GM18858 (cell line): ENCODE results near the gene C6orf15.

Experiments used
- ATAC-seq: cut with Tn5 transposase; IDR thresholded peaks from one replicate; pipeline ENCODE4 v1.9.1; 2021; ENCODE audit not compliant: unreplicated experiment

The C6orf15 gene

GRCh38 chr6:31110825-31111582, 1.4 kb downstream of the C6orf15 start:
- no peak for ATAC-seq

GRCh38 chr6:31107052-31107451, 5.3 kb downstream of the C6orf15 start:
- no peak for ATAC-seq

GRCh38 chr6:31103136-31103535, 9.2 kb downstream of the C6orf15 start:
- no peak for ATAC-seq

- no peak for ATAC-seq
Measured at GRCh38 chr6:31098449-31098938, 13.9 kb downstream of the C6orf15 start.

- no peak for ATAC-seq
Measured at GRCh38 chr6:31096656-31097055, 15.7 kb downstream of the C6orf15 start.

GRCh38 chr6:31096215-31096614, 16.2 kb downstream of the C6orf15 start:
- no peak for ATAC-seq

GRCh38 chr6:31094389-31094881, 17.9 kb downstream of the C6orf15 start:
- no peak for ATAC-seq

- no peak for ATAC-seq
Measured at GRCh38 chr6:31092769-31093505, 19.4 kb downstream of the C6orf15 start.

- no peak for ATAC-seq
Measured at GRCh38 chr6:31092238-31092637, 20.1 kb downstream of the C6orf15 start.

- ATAC-seq, result no peak
Measured at GRCh38 chr6:31091680-31092079, 20.7 kb downstream of the C6orf15 start.

GRCh38 chr6:31090973-31091364, 21.4 kb downstream of the C6orf15 start:
- no peak for ATAC-seq

GRCh38 chr6:31090275-31090972, 22.0 kb downstream of the C6orf15 start:
- ATAC-seq, result no peak

- ATAC-seq, result no peak
Measured at GRCh38 chr6:31087494-31088089, 24.8 kb downstream of the C6orf15 start.

- no peak for ATAC-seq
Measured at GRCh38 chr6:31086788-31087440, 25.5 kb downstream of the C6orf15 start.

GRCh38 chr6:31083742-31084354, 28.5 kb downstream of the C6orf15 start:
- no peak for ATAC-seq

- no peak for ATAC-seq
Measured at GRCh38 chr6:31081872-31082271, 30.5 kb downstream of the C6orf15 start.

- no peak for ATAC-seq
Measured at GRCh38 chr6:31079656-31080261, 32.6 kb downstream of the C6orf15 start.

GRCh38 chr6:31076611-31077010, 35.8 kb downstream of the C6orf15 start:
- no peak for ATAC-seq

GRCh38 chr6:31075528-31075927, 36.8 kb downstream of the C6orf15 start:
- ATAC-seq, result no peak

GRCh38 chr6:31074401-31074800, 38.0 kb downstream of the C6orf15 start:
- ATAC-seq, result no peak
